Activated CD4-positive, alpha-beta T cell treated with anti-CD3 and anti-CD28 coated beads, Interleukin-2, amount 50 U/mL, for 24 hours (primary cell): ENCODE data around the gene PPP2R5C.
"Not testable (repeated sequence)": the region's sequence is repeated elsewhere in the genome, so short reads cannot be mapped to it uniquely, and the experiment has no call there.

Experiments
- DNase-seq, 2 donors: peaks; one replicate each; pipeline ENCODE4 v3.0.0-alpha.2; 2020; ENCODE audit warnings: low read depth in 1 of 2, low spot score in 1 of 2

PPP2R5C gene

DNA sequence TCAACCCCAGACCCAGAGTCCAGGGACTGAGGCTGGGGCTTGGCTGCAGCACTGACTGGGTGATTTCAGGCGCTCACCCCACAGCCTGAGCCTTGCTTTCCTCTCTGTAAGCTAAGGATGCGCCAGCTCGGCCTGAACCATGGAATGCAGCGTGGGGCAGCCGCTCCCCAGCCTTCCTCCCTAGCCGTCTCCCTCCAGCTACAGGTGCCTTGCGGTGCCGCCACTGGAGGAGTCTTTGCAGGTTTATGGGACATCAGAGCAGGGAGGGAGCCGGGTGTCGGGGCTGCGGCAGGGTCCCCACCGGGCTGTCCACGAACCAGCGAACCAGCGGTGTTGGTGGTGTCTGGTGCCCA, 19.4 kb downstream of the PPP2R5C start:
- no peak for DNase-seq

DNA sequence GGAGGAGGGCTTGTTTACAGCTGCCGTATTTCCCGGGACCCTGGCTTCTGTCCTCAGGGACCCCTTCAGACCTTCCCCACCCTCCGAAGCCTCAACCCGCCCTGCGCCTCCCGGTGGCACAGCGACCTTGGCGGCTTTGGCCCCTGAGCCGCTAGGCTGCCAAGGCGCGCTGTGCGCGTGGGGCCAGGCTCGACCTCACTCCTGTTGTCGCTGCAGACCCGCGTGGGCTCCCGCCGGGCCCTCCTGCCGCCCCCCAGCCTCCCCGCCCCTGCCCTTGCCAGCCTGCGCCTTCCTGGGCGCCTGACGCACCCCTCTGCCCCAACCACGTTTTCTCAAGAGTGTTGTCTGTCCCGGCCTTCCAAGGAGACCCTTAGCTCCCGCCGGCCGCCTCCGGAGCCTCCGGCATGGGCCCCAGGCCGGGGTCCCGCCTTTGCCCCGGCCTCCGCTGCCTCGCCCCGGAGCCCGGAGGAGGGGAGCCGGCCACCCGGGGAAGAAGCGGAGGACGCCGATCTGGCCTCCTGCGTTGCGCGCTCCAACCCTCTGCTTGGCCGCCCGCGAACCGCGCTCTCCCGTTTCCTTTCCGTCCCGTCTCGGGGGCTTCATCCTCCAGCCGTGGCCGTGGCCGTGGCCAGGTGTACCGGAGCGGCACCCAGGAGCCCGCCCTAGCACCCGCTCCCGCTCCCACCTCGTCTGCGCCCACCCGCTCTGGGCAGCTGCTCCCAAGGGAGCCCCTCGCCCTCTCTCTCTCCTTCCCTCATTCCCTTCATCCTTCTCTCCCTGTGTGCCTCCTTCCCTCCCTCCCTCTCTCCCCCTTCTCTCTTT, 19.9 kb downstream of the PPP2R5C start:
- DNase-seq, result no peak

DNA sequence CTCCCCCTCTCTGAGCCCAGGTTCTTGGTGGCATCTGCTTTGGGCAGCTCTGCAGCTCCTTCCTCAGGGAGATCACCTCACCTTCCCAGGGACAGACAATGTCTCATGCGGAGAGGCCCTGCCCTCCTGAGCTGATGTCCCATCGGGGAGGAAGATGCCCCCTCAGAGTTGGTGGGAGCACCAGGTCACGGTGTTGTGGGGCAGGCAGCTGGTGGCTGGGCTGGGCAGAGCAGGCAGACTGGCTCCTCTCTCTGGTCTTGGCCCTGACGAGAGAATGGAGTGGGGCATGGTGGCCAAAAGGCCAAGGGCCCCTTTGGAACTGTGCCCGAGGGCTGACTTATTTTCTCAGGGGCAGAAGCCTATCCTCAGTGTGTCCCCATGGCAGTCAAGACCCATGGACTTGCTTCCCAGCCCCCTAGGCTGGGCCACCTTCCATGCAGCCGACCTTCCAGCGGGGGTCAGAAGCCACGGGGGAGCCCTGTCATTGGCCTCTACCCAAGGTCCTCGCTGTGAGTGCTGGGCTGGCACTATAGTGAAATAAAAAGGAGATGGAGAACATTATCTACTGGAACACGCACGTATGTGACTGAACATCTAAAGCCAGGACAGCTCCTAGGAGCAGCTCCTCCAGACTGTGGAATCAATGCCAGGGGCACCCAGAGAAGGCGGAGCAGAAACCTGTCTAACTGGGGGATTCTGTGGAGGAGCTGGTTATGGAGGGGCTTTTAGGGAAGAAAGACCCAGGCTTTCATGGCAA, 21.9 kb downstream of the PPP2R5C start:
- no peak for DNase-seq

DNA sequence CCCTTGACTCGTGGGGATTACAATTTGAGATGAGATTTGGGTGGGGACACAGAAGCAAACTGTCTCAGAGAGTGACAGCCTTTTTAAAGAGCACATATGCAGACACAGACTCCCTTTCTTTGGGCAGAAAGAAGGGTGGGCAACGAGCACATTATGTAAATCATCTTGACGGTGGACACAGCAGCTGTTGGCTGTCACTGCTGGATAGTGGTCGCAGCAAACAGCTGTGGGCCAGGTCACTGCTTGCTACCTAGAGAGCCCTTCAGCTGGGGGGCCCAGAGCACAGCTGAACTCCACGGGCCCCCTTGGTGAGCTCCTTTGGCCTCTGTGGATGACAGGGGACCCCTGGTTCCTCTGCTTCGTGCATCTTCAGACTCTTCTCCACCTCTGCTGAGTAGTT, 23.1 kb downstream of the PPP2R5C start:
- no peak for DNase-seq

DNA sequence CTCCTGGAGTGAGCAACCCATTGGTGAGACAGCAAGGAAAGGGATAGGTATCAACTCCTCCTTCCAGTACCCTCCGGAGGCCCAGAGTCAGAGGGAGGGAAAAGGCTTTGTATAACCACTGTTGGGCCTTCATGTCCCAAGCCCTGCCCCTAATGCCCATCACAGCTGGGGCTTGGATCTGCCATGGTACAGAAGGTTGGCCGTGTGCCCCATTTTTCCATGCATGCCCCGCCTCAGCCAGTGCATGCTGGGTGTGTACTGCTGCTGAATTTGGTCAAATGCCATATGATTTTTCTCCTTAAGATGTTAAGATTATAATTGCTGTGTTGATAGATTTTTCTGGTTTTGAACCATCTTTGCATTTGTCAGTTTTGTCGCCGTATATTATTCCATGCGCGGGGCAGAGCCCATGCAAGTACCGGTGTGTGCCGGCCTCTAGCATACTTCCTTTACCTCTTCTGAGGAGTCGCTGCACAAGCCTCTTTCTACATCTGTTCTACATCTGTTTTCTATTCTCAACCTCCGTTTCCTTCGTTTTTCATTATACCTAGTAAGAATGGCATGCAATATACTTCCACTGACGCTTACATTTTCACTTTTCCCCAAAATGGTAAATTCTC, 26.6 kb downstream of the PPP2R5C start:
- no peak for DNase-seq

DNA sequence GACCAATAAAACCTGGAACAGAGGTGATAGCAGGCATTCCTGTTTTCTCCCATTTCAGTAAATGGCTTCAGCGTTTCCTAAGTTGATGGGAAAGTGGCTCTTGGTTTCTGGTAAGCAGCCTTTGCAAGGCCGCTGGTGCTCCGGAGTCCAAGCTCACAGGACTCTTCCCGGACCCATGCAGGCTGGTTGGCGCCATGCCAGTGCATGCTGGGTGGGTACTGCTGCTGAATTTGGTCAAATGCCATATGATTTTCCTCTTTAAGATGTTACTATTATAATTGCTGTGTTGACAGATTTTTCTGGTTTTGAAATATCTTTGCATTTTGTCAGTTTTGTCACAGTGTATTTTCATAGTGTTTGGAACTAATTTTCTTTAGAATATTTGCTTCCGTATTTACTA, 27.7 kb downstream of the PPP2R5C start:
- DNase-seq, result no peak

DNA sequence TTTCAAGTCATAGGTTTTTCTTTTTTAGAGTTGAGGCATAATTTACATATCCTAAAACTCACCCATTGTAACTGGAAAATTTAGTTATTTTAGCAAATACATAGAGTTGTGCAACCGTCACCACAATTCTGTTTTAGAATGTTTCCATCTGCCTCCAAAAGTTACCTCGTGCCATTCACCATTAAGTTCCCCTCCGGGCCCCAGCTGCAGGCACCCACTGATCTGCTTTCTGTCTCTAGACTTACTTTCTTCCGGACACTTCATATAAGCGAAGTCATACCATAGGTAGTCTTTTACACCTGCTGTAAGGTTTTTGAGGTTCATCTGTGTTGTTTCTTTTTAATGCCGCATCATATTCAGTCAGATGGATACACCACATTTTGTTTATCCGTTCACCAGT, 28.7 kb downstream of the PPP2R5C start:
- DNase-seq, result no peak

DNA sequence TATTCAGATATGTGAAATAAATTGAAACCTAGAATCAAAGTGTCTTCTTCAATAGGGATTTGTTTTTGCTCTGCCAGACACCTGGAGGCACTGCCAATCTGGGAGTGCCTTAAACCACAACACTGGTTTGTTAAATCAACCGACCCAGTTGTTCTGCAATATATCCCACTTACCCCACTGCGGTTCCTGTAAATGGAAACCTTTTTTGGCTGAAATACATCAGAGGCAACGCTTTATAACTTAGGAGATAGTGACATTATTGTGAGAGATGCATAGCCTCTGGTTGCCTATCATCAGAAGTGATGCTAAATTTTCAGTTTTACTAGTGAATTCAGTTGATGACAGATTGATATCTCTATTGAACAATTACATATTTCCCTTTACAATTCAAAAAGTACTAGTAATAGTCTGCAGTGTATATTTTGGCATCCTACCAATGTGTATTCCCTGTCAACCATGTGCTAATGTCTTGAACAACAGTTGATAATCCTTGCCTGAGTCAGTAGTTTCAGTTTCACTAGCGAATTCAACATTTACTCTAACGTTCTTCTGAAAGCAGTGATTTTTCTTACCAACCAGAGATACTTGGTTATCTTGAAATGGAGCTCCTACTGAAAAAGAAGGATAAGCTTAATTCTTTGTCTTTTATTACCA, 30.5 kb downstream of the PPP2R5C start:
- no peak for DNase-seq

DNA sequence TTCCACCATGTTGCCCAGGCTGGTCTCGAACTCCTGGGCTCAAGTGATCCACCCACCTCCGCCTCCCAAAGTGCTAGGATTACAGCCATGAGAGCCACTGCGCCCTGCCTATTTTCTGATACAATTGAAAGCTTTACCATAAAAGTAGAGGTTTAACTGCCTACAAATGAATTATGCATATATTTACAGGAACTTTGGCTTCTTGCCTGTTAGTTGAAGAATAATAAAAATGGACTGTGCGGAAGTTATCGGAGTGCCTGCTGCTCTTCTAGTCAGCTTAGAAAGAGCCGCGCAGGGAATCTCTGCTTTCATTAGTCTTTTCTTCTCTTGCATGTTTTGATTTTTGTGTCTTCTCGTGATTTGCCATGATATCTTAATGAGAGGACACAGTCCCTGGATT, 34.5 kb downstream of the PPP2R5C start:
- DNase-seq, result no peak

DNA sequence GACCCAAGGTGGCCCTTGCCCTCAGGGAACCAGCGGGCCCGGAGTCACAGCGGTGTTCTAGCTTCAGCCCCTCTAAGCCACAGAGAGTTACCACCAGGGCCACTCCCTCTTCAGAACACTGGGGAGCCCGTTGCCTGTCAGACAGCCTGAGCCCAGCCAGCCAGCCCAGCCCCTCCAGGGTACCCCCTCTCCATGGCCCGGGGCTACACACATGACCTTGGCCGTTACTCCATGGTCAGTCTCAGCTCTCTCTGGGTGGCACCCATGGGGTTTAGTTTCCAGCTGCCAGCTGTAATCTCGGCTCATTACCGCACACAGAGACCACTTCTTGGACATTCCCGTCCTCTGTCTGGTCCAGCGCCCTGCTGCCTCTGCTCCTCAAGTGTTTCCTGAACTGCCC, 35.0 kb downstream of the PPP2R5C start:
- no peak for DNase-seq

DNA sequence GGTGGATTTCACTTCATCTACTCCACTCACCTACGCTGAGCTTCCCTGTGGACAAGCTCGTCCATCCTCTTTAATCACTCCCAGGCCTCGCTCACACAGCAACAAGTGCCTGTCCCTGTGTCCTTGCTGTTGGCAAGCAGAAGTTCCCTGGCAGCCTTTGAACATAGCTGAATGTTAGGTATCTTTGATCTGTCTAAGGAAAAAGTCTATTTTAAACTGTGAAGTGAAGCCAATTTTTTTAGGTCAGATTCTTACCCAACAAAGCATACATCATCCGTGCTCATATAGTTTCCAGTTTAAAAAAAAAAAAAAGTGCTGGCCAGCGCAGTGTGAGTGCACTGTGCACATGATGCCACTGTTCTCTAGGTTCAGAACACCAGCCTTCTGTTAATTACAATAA, 36.3 kb downstream of the PPP2R5C start:
- no peak for DNase-seq

DNA sequence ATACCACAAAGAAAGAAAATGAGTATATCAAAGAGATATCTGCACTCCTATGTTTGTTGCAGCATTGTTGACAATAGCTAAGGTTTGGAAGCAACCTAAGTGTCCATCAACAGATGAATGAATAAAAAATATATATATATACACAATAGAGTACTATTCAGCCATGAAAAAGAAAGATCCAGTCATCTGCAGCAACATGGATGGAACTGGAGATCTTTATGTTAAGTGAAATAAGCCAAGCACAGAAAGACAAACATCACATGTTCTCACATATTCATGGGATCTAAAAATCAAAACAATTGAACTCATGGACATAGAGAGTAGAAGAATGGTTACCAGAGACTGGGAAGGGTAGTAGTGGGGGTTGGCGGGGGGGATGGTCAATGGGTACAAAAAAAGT, 42.9 kb downstream of the PPP2R5C start:
- DNase-seq, result not testable (repeated sequence)

DNA sequence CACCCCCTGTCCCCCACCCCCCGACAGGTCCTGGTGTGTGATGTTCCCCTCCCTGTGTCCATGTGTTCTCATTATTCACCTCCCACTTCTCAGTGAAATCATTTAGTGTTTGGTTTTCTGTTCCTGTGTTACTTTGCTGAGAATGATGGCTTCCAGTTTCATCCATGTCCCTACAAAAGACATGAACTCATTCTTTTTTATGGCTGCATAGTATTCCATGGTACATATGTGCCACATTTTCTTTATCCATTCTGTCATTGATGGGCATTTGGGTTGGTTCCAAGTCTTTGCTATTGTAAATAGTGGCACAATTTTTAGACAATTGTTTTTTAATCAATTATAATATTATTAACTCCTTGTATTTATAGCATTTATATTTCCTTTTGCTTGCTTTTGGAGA, 44.7 kb downstream of the PPP2R5C start:
- DNase-seq, result not testable (repeated sequence)

DNA sequence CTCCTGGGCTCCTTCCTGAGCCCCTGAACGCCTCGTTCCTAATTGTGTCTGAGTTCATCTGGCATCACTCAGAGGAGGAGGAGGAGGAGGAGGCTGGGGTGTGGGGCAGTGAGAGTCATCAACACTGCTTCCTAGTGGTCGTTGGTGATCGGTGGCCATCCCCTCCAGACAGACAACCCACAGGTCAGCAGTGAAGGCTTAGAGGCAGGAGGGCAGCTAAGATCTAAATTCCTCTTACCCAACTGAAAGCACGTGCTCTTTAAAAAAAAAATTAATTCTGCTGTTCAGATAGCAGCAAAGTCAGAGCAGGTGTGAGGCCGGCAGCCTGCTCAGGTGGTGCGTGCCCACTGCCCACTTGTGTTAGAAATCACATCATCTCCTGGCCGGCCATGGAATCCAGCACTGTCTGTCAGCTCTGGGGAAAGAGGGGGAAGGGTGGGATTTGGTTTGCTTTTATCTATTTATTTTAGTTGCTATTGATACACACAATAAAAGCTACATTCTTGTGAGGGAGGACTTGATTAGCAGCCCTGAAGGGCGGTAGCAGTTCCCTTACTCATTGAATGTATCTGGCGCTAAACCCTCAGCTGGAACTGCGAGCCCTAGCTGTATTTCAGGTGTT, 46.6 kb downstream of the PPP2R5C start:
- no peak for DNase-seq

DNA sequence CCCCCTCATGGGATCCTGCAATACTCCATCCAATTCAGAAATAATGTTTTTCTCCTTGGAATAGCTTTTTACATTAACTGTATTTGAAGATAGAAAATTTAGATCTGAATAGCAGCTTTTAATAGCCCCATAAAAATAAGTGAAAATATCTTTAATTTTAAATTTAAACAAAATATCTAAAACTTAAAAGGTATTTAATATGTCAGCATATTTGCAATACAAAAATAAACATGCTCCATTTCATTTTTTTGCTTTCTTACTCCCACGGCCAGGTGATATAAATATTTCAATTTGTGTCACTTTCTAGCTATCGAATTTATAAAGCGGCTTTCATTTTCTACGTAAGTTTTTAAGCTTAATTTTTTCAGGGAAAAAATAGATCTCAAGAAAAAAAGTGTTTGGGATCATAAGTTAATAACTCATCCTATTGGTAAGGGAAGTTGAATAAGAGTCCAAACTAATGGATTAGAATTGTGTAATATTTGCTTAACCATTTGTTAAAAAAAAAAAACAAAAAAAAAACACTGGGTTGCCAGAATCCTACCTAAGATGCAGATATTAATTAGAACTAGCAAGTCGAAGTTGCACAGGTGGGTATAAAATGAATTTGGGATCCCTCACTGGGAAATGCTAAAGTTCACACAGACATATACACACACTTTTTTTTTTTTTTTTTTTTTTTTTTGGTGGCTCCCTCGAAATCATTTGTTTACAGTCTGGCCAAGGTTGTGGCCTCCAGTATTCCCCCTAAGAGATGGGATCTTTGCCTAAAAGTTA, 47.6 kb downstream of the PPP2R5C start:
- no peak for DNase-seq

DNA sequence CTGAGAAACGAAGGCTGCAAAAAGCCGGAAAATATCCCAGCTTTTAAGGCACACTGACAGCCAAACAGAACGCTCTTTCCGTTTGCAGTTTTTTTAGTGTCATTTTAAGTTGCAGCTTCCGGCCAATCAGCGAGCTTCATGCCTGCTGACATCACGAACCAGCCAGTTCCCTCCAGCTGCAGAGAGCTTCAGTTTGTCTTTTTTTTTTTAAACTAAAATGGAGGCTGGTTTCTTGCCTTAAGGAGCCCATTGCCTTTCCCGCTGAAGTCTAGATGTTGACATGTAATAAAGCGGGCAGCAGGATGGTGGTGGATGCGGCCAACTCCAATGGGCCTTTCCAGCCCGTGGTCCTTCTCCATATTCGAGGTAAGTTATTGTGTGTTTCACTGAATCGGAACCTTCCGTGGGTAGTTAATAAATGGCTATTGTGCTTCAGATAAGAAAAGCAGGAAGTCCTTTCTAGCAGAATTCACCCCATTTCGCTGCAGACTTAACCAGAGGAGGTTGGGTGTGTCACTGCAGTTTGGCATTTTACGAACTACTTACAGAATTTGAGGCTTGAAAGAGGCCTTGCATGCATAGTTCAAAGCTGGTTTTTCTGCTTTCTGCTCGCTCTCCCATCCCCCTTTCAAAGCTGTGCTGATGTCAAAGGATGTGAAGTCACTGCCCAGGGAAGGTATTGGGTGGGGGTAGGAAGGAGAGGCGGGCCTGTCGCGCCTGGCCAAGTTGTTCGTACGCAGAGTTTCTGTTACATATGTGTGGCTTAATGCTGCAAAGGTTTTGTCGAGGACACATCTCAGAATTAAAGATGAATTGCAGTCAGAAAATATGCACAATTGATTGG, 48.4 kb downstream of the PPP2R5C start:
- DNase-seq, result peak in 1 of 2 donors; percentile 82

DNA sequence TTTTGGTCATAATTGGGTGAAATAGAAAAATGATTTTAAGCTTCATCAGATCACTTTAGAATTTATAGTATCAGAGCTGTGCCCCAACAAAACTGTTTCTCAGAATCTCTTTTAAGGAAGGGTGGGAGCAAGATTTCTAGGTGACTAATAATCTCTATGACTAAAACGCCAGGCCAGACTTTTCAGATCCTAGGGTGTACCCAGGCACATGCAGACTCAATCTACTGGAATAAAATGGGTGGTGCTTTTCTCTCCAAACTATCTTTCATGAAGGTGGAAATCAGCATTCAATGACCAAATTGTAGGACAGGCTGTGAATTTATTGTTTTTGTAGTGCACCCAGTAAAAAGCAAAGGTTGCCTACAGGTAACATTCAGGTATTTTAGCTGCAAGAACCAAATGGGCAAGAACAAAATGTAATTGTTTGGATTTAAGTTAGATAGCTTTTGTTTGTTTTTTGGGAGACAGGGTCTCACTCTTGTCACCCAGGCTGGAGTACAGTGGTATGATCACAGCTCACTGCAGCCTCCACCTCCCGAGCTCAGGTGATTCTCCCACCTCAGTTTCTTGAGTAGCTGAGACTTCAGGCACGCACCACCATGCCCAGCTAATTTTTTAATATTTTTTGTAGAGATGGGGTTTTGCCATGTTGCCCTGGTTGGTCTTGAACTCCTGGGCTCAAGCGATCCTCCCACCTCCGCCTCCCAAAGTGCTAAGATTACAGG, 49.5 kb downstream of the PPP2R5C start:
- no peak for DNase-seq

DNA sequence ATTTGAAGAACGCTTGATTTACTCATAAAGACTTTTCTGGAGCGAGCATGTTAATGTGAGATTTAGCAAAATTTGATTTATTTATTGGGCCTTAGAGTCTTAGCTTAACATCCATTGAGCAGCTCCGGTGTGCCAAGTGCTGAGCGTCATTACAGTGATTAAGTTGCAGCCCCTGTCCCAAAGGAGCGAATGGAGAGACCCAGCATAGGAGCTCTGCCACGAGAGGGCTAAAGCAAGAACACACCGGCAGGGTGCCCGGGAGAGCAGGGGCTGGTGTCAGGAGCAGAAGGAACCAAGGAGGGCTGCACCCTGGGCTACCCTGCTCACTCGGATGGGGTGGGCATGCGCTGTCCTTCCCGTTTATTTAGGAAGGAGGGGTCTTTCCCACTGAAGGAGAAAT, 50.6 kb downstream of the PPP2R5C start:
- no peak for DNase-seq

DNA sequence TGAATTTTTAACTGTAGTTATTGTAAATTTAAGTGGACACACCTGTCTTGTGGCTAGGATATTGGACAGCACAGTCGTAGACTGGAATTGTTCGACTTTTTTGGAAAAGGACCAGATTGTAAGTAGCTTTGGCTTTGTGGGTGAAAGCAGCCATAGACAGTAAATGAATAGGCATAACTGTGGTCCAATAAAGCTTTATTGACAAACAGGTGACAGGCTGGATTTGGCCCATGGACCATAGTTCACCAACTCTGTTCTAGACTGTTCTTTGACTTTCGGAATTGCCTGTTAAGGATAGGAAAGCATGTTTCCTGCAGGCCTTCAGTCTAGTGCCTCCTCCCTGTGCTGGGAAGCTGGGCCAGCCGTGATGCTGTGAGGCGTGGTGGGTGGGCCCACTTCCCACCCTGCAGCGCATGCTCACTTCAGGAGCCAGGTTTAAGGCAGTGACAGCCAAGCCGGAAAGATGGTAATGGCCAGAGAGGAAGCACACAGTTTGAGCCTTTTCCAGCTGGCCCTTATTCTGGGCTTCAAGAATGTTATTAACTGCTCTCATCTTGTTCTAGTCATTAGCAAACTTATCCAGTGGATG, 51.8 kb downstream of the PPP2R5C start:
- DNase-seq, result no peak
